ENCODE results near the gene ANXA2.

ANXA2 gene

GRCh38 chr15:60396100-60396499 lies 1.7 kb downstream of the ANXA2 start:
- H3K23ac ChIP-seq (ENCODE audit: low read depth, low read length, poor library complexity): no peak overlapping the region
- no peak overlapping the region for H3K4me2 ChIP-seq (ENCODE audit: insufficient read depth, low read length, poor library complexity, severe bottlenecking)
- no peak for DNase-seq (ENCODE audit: low spot score)
- H3K79me1 ChIP-seq (ENCODE audit: low read depth, low read length): no peaks in the 10 kb centered on the region
- H3K9me3 ChIP-seq (replicated peaks in 1 of 2; ENCODE audit: control insufficient read depth in 2 of 2, insufficient read depth in 1 of 2, low read depth in 1 of 2, low read length in 2 of 2): no peaks in the 10 kb centered on the region
- H2BK15ac ChIP-seq (ENCODE audit: low read length): no peak overlapping the region
- H3K4me3 ChIP-seq (ENCODE audit: low read length in 2 of 2): no peak overlapping the region
- no peak overlapping the region for H3K18ac ChIP-seq (ENCODE audit: low read length)
- no peak overlapping the region for H3K27ac ChIP-seq (replicated peaks; ENCODE audit: low read length)
- no peak overlapping the region for H4K91ac ChIP-seq (ENCODE audit: low read depth, low read length, poor library complexity)
- H3K27me3 ChIP-seq (ENCODE audit: control insufficient read depth in 3 of 3, insufficient read depth in 3 of 3, low read depth in 1 of 3, low read length in 3 of 3): peaks cover 0 to 13% (median 0%) of the 10 kb centered on the region in 3 experiments
- no peak overlapping the region for H2AK5ac ChIP-seq (ENCODE audit: low read depth, low read length)
- H3K4ac ChIP-seq (ENCODE audit: low read length): no peak overlapping the region
- no peak overlapping the region for H2BK12ac ChIP-seq (ENCODE audit: low read length)
- no peak overlapping the region for H4K8ac ChIP-seq (ENCODE audit: low read depth, low read length)
- no peak overlapping the region for H3K9ac ChIP-seq (ENCODE audit: low read depth, low read length, poor library complexity)
- WGBS, 2 donors (ENCODE audit: extremely low coverage in 2 of 2, insufficient read length in 2 of 2, insufficient replicate concordance in 1 of 2): no CpG with 5 or more reads among the region's 12 CpGs
- H2BK5ac ChIP-seq (ENCODE audit: low read length): no peak overlapping the region
- H2AFZ ChIP-seq (ENCODE audit: low read length): no peak overlapping the region
- peaks cover 29 to 32% of the 10 kb centered on the region in 2 donors for H3K4me1 ChIP-seq (ENCODE audit: control insufficient read depth in 2 of 2, insufficient read depth in 1 of 2, low read depth in 1 of 2, low read length in 2 of 2)
- no peaks in the 10 kb centered on the region for H3K36me3 ChIP-seq (replicated peaks in 1 of 2; ENCODE audit: control insufficient read depth in 2 of 2, insufficient read depth in 2 of 2, low read length in 2 of 2)
- no peak overlapping the region for H3K14ac ChIP-seq (ENCODE audit: low read length)
- H2BK120ac ChIP-seq (ENCODE audit: low read depth, low read length): no peak overlapping the region

GRCh38 chr15:60395276-60396011 lies 2.3 kb downstream of the ANXA2 start:
- no peak overlapping the region for H3K4ac ChIP-seq (ENCODE audit: low read length)
- no peak overlapping the region for H3K9ac ChIP-seq (ENCODE audit: low read depth, low read length, poor library complexity)
- H3K36me3 ChIP-seq (replicated peaks in 1 of 2; ENCODE audit: control insufficient read depth in 2 of 2, insufficient read depth in 2 of 2, low read length in 2 of 2): no peaks in the 10 kb centered on the region
- no peak overlapping the region for H3K4me2 ChIP-seq (ENCODE audit: insufficient read depth, low read length, poor library complexity, severe bottlenecking)
- WGBS, 2 donors (ENCODE audit: extremely low coverage in 2 of 2, insufficient read length in 2 of 2, insufficient replicate concordance in 1 of 2): no CpG with 5 or more reads among the region's 9 CpGs
- no peak overlapping the region for H4K8ac ChIP-seq (ENCODE audit: low read depth, low read length)
- peaks cover 28 to 34% of the 10 kb centered on the region in 2 donors for H3K4me1 ChIP-seq (ENCODE audit: control insufficient read depth in 2 of 2, insufficient read depth in 1 of 2, low read depth in 1 of 2, low read length in 2 of 2)
- no peak overlapping the region for H2BK5ac ChIP-seq (ENCODE audit: low read length)
- H4K91ac ChIP-seq (ENCODE audit: low read depth, low read length, poor library complexity): no peak overlapping the region
- no peak overlapping the region for H3K18ac ChIP-seq (ENCODE audit: low read length)
- H2BK15ac ChIP-seq (ENCODE audit: low read length): no peak overlapping the region
- H2BK12ac ChIP-seq (ENCODE audit: low read length): no peak overlapping the region
- no peak overlapping the region for H3K4me3 ChIP-seq (ENCODE audit: low read length in 2 of 2)
- H3K79me1 ChIP-seq (ENCODE audit: low read depth, low read length): no peaks in the 10 kb centered on the region
- peak overlapping the region; percentile 55 for H2AFZ ChIP-seq (ENCODE audit: low read length)
- no peak overlapping the region for H3K14ac ChIP-seq (ENCODE audit: low read length)
- no peaks in the 10 kb centered on the region for H3K9me3 ChIP-seq (replicated peaks in 1 of 2; ENCODE audit: control insufficient read depth in 2 of 2, insufficient read depth in 1 of 2, low read depth in 1 of 2, low read length in 2 of 2)
- H3K27ac ChIP-seq (replicated peaks; ENCODE audit: low read length): no peak overlapping the region
- no peak overlapping the region for H2BK120ac ChIP-seq (ENCODE audit: low read depth, low read length)
- peaks cover 0 to 13% (median 0%) of the 10 kb centered on the region in 3 experiments for H3K27me3 ChIP-seq (ENCODE audit: control insufficient read depth in 3 of 3, insufficient read depth in 3 of 3, low read depth in 1 of 3, low read length in 3 of 3)
- H2AK5ac ChIP-seq (ENCODE audit: low read depth, low read length): no peak overlapping the region
- no peak for DNase-seq (ENCODE audit: low spot score)
- no peak overlapping the region for H3K23ac ChIP-seq (ENCODE audit: low read depth, low read length, poor library complexity)

GRCh38 chr15:60394689-60395097 lies 3.1 kb downstream of the ANXA2 start:
- Histone ChIP-seq H3K4ac (ENCODE audit: low read length) (no peak overlapping the region), H2BK12ac (ENCODE audit: low read length) (no peak overlapping the region), H3K4me2 (ENCODE audit: insufficient read depth, low read length, poor library complexity, severe bottlenecking) (no peak overlapping the region), H3K9me3 (replicated peaks in 1 of 2; ENCODE audit: control insufficient read depth in 2 of 2, insufficient read depth in 1 of 2, low read depth in 1 of 2, low read length in 2 of 2) (no peaks in the 10 kb centered on the region), H4K8ac (ENCODE audit: low read depth, low read length) (no peak overlapping the region), H4K91ac (ENCODE audit: low read depth, low read length, poor library complexity) (no peak overlapping the region), H3K4me3 (ENCODE audit: low read length in 2 of 2) (no peak overlapping the region), H3K36me3 (replicated peaks in 1 of 2; ENCODE audit: control insufficient read depth in 2 of 2, insufficient read depth in 2 of 2, low read length in 2 of 2) (no peaks in the 10 kb centered on the region), H2AFZ (ENCODE audit: low read length) (no peak overlapping the region), H3K18ac (ENCODE audit: low read length) (no peak overlapping the region), H3K27ac (replicated peaks; ENCODE audit: low read length) (no peak overlapping the region), H2BK120ac (ENCODE audit: low read depth, low read length) (no peak overlapping the region), H2AK5ac (ENCODE audit: low read depth, low read length) (no peak overlapping the region), H3K14ac (ENCODE audit: low read length) (no peak overlapping the region), H3K27me3 (ENCODE audit: control insufficient read depth in 3 of 3, insufficient read depth in 3 of 3, low read depth in 1 of 3, low read length in 3 of 3) (peaks cover 0 to 18% (median 0%) of the 10 kb centered on the region in 3 experiments), H3K4me1 (ENCODE audit: control insufficient read depth in 2 of 2, insufficient read depth in 1 of 2, low read depth in 1 of 2, low read length in 2 of 2) (peaks cover 28 to 34% of the 10 kb centered on the region in 2 donors), H3K23ac (ENCODE audit: low read depth, low read length, poor library complexity) (no peak overlapping the region), H2BK15ac (ENCODE audit: low read length) (no peak overlapping the region), H3K79me1 (ENCODE audit: low read depth, low read length) (no peaks in the 10 kb centered on the region), H3K9ac (ENCODE audit: low read depth, low read length, poor library complexity) (no peak overlapping the region), H2BK5ac (ENCODE audit: low read length) (no peak overlapping the region)
- WGBS, 2 donors (ENCODE audit: extremely low coverage in 2 of 2, insufficient read length in 2 of 2, insufficient replicate concordance in 1 of 2): no CpG with 5 or more reads among the region's 1 CpG
- no peak for DNase-seq (ENCODE audit: low spot score)

- no peak overlapping the region for H2BK15ac ChIP-seq (ENCODE audit: low read length)
- no peak overlapping the region for H2BK120ac ChIP-seq (ENCODE audit: low read depth, low read length)
- no peak overlapping the region for H3K14ac ChIP-seq (ENCODE audit: low read length)
- H3K18ac ChIP-seq (ENCODE audit: low read length): no peak overlapping the region
- no peak overlapping the region for H3K4ac ChIP-seq (ENCODE audit: low read length)
- no peak overlapping the region for H2AK5ac ChIP-seq (ENCODE audit: low read depth, low read length)
- no peak for DNase-seq (ENCODE audit: low spot score)
- H4K8ac ChIP-seq (ENCODE audit: low read depth, low read length): no peak overlapping the region
- H3K4me2 ChIP-seq (ENCODE audit: insufficient read depth, low read length, poor library complexity, severe bottlenecking): no peak overlapping the region
- H3K9me3 ChIP-seq (replicated peaks in 1 of 2; ENCODE audit: control insufficient read depth in 2 of 2, insufficient read depth in 1 of 2, low read depth in 1 of 2, low read length in 2 of 2): no peaks in the 10 kb centered on the region
- peaks cover 25 to 28% of the 10 kb centered on the region in 2 donors for H3K4me1 ChIP-seq (ENCODE audit: control insufficient read depth in 2 of 2, insufficient read depth in 1 of 2, low read depth in 1 of 2, low read length in 2 of 2)
- no peaks in the 10 kb centered on the region for H3K79me1 ChIP-seq (ENCODE audit: low read depth, low read length)
- H2AFZ ChIP-seq (ENCODE audit: low read length): no peak overlapping the region
- H2BK5ac ChIP-seq (ENCODE audit: low read length): no peak overlapping the region
- no peak overlapping the region for H4K91ac ChIP-seq (ENCODE audit: low read depth, low read length, poor library complexity)
- H3K36me3 ChIP-seq (replicated peaks in 1 of 2; ENCODE audit: control insufficient read depth in 2 of 2, insufficient read depth in 2 of 2, low read length in 2 of 2): no peaks in the 10 kb centered on the region
- no CpG with 5 or more reads among the region's 9 CpGs for WGBS, 2 donors (ENCODE audit: extremely low coverage in 2 of 2, insufficient read length in 2 of 2, insufficient replicate concordance in 1 of 2)
- H3K27ac ChIP-seq (replicated peaks; ENCODE audit: low read length): no peak overlapping the region
- no peak overlapping the region for H3K9ac ChIP-seq (ENCODE audit: low read depth, low read length, poor library complexity)
- H3K4me3 ChIP-seq (ENCODE audit: low read length in 2 of 2): no peak overlapping the region
- H2BK12ac ChIP-seq (ENCODE audit: low read length): no peak overlapping the region
- H3K27me3 ChIP-seq (ENCODE audit: control insufficient read depth in 3 of 3, insufficient read depth in 3 of 3, low read depth in 1 of 3, low read length in 3 of 3): peaks cover 0 to 22% (median 0%) of the 10 kb centered on the region in 3 experiments
- H3K23ac ChIP-seq (ENCODE audit: low read depth, low read length, poor library complexity): no peak overlapping the region
Observed at GRCh38 chr15:60392986-60393790, 4.6 kb downstream of the ANXA2 start.

Data from neuronal stem cell (in vitro differentiated cells).